Peyer's patch (tissue), 4 donors: ENCODE measurements around the gene ZDHHC12.

ENCODE experiments used
- CTCF ChIP-seq, 6 experiments: fragments of 450-650 bp in 4 of 6; fragments of 200-600 bp in 2 of 6; sonication (generic) in 1 of 6; IDR thresholded peaks; one replicate each; pipeline ENCODE4 v1.5.1; 2017 to 2019; ENCODE audit warnings: antibody characterized with exemption in 6 of 6, mild to moderate bottlenecking in 3 of 6, moderate library complexity in 1 of 6
- POLR2A ChIP-seq, 2 donors: fragments of 450-650 bp; IDR thresholded peaks; one replicate each; pipeline ENCODE4 v1.5.1; 2017; ENCODE audit warnings: antibody characterized with exemption in 2 of 2, mild to moderate bottlenecking in 2 of 2, moderate library complexity in 2 of 2

DNA sequence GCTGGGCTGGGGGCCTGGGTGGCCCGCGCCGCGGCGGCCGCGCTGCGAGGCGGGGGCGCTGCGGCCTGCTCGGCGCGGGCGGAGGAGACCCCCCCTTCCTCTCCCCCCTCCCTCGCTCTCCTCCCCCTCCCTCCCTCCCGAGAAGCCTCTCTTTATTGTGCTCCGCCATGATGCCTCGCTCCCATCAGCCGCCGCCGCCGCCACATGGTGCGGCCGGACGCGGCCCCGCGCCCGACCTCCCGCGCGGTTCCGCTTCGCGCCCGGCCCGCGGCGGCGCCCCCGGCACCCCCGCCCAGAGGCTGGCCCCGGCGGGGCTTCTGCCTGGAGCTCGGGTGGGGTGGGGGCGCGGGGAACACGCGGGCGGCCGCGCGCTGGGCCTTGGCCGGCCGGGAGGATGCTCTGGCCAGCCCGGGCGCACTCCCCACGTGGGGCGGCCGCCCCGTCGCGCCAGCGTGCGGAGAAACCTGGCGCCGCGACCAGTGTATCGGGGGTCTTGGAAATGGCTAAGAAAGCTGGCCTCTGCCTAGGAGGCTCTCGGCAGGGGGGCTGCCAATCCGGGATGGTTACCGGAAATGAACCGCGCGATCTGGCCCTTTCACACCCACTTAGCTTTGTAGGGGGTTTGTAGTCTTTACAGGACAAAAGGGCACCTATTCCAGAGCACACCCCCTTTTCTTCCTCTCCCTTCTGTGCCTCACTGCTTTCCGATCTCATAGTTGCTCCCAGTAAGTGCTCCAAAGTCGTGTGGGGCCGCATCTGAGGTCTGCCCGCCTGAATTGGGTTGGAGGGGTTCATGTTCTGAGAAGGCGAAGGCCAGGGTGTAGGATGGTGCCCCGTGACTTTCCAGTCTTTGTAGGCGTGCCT is 33.9 kb downstream of the ZDHHC12 start:
- TF ChIP-seq CTCF (IDR thresholded peaks at IDR 0.05) (no peak), POLR2A (IDR thresholded peaks at IDR 0.05) (no peak)
